GM12878 (cell line): ENCODE results near the gene FRYL. TPM values are rescaled to one million over a fixed set of nuclear protein-coding genes. Genes with fewer than 3 reads are reported as not detected.

Experiments
- ATAC-seq: fragments of 200-7000 bp; cut with Tn5 transposase; 3 replicates; pipeline ENCODE4 v1.9.1; 2020; ENCODE audit warnings: mild to moderate bottlenecking, moderate library complexity
- BruUV-seq: library from RNA; stranded (reverse); fragments of 400-500 nt; replicated peaks from 2 replicates; lab custom pipeline; 2021; lab: Mats Ljungman, UMichigan
- CTCF ChIA-PET: fragments of 300-600 bp; sonication (Branson Sonifier 250); formaldehyde crosslinking; extraction: SDS; loops from one replicate; lab custom pipeline; 2021; ENCODE audit warnings: inconsistent platforms; lab: Yijun Ruan, JAX
- POLR2A ChIA-PET: fragments of 350-600 bp; formaldehyde crosslinking; extraction: SDS; loops from one replicate; lab custom pipeline; 2021; ENCODE audit warnings: inconsistent platforms; lab: Charles Lee
- RAD21 ChIA-PET: fragments of 300-600 bp; sonication (Branson Sonifier 250); formaldehyde crosslinking; loops from one replicate; lab custom pipeline; 2023; ENCODE audit warnings: antibody characterized with exemption; ENCODE audit not compliant: unreplicated experiment; lab: Charles Lee
- SMC1A ChIA-PET: fragments of 300-600 bp; sonication (Branson Sonifier 250); formaldehyde crosslinking; loops from one replicate; lab custom pipeline; 2023; ENCODE audit not compliant: unreplicated experiment, uncharacterized antibody; lab: Charles Lee
- DNase-seq: peaks from one replicate; pipeline ENCODE4 v3.0.0-alpha.2; 2011; ENCODE audit warnings: low read depth, low spot score
- FAIRE-seq: peaks from 3 replicates; lab custom pipeline; 2011; peaks lifted over from hg19 to GRCh38; lab: Jason Lieb, UNC
- H2AFZ ChIP-seq: 2 replicates; pipeline ENCODE4 v1.6.0; 2011; ENCODE audit warnings: low read depth, low read length, control low read depth; ENCODE audit not compliant: control insufficient read depth
- H3K27ac ChIP-seq: 2 replicates; pipeline ENCODE4 v1.5.1; 2011; ENCODE audit warnings: control low read depth; ENCODE audit not compliant: control insufficient read depth, insufficient read depth
- H3K27me3 ChIP-seq, 2 experiments: replicated peaks in 1 of 2; 2 replicates each; pipeline versions ENCODE4 v1.6.0 to v1.6.1; 2011; ENCODE audit warnings: low read length in 1 of 2; ENCODE audit not compliant: control insufficient read depth in 2 of 2, insufficient read depth in 2 of 2
- H3K36me3 ChIP-seq, 2 experiments: 2 replicates each; pipeline ENCODE4 v1.5.1; 2011; ENCODE audit warnings: low read length in 1 of 2; ENCODE audit not compliant: control insufficient read depth in 2 of 2, insufficient read depth in 2 of 2
- H3K4me1 ChIP-seq: 2 replicates; pipeline ENCODE4 v1.6.1; 2011; ENCODE audit warnings: mild to moderate bottlenecking, low read length, moderate library complexity, mixed read lengths; ENCODE audit not compliant: control insufficient read depth, insufficient read depth
- H3K4me2 ChIP-seq: 2 replicates; pipeline ENCODE4 v1.6.0; 2011; ENCODE audit warnings: control low read depth; ENCODE audit not compliant: control insufficient read depth, insufficient read depth
- H3K4me3 ChIP-seq: fragments of 200-600 bp; sonication (generic); 2 replicates; pipeline ENCODE4 v1.5.1; 2016
- H3K79me2 ChIP-seq: 2 replicates; pipeline ENCODE4 v1.6.0; 2011; ENCODE audit warnings: low read length; ENCODE audit not compliant: control insufficient read depth, insufficient read depth
- H3K9ac ChIP-seq: 2 replicates; pipeline ENCODE4 v1.8.0; 2011; ENCODE audit warnings: low read length, control low read depth, mixed read lengths; ENCODE audit not compliant: control insufficient read depth, insufficient read depth
- H3K9me3 ChIP-seq: replicated peaks from 3 replicates; pipeline ENCODE4 v1.5.1; 2011; ENCODE audit warnings: mild to moderate bottlenecking, low read length; ENCODE audit not compliant: control insufficient read depth, insufficient read depth
- H4K20me1 ChIP-seq: 2 replicates; pipeline ENCODE4 v1.6.0; 2011; ENCODE audit not compliant: control insufficient read depth, insufficient read depth
- CHD4 ChIP-seq: fragments of 200-600 bp; sonication (generic); IDR thresholded peaks from 2 replicates; pipeline ENCODE4 v1.6.1; 2016; ENCODE audit warnings: mild to moderate bottlenecking
- CREB1 ChIP-seq: IDR thresholded peaks from 2 replicates; pipeline ENCODE4 v1.6.1; 2012; ENCODE audit warnings: low read depth, mild to moderate bottlenecking, inconsistent platforms
- HDGF ChIP-seq: fragments of 450-650 bp; IDR thresholded peaks from 2 replicates; pipeline ENCODE4 v1.6.1; 2016; ENCODE audit warnings: antibody characterized with exemption
- IKZF2 ChIP-seq, 2 experiments: fragments of 450-650 bp; IDR thresholded peaks; 2 replicates each; pipeline ENCODE4 v1.6.1; 2017; ENCODE audit warnings: mild to moderate bottlenecking in 2 of 2, moderate library complexity in 2 of 2
- PML ChIP-seq: IDR thresholded peaks from 2 replicates; pipeline ENCODE4 v1.6.1; 2012; ENCODE audit warnings: low read length, inconsistent platforms
- RELA ChIP-seq: fragments of 450-650 bp; IDR thresholded peaks from 2 replicates; pipeline ENCODE4 v1.8.0; 2014; ENCODE audit warnings: borderline replicate concordance; ENCODE audit not compliant: partially characterized antibody
- SREBF2 ChIP-seq: IDR thresholded peaks from 2 replicates; pipeline ENCODE4 v1.6.1; 2012; ENCODE audit warnings: mild to moderate bottlenecking, low read length
- TCF12 ChIP-seq: IDR thresholded peaks from 2 replicates; pipeline ENCODE4 v1.6.1; 2011; ENCODE audit warnings: low read depth, mild to moderate bottlenecking, low read length
- ZNF384 ChIP-seq: IDR thresholded peaks from 2 replicates; pipeline ENCODE4 v1.6.1; 2012; ENCODE audit warnings: low read depth, mild to moderate bottlenecking, low read length, improper control_type of control experiment, borderline replicate concordance
- WGBS: methylation state at CpG from one replicate; pipeline ENCODE4 v1.1.6; 2016; ENCODE audit warnings: low lambda C conversion rate; ENCODE audit not compliant: insufficient replicate concordance, insufficient coverage; ENCODE audit errors: missing lambda C conversion rate; 5-methylcytosine and 5-hydroxymethylcytosine counted together
- in situ Hi-C: fragments of 300-500 bp; cut with MboI; formaldehyde crosslinking; loops from 9 replicates; pipeline ENCODE4 v1.14.3; 2018; ENCODE audit warnings: mixed read lengths
- intact Hi-C: fragments of 100-400 bp; cut with micrococcal nuclease; formaldehyde crosslinking; loops from one replicate; pipeline ENCODE4 v1.14.2; 2022; ENCODE audit not compliant: unreplicated experiment
- polyA plus RNA-seq, 11 experiments: library from polyadenylated mRNA; depleted of rRNA in 4 of 11; unstranded in 6 of 11; stranded (reverse) in 5 of 11; fragments of >200 nt; fragmentation: Nextera tagmentation in 4 of 11; fragmentation: Illumina TruSeq in 1 of 11; extraction: Ambion mirVana in 4 of 11; extraction: Trizol in 1 of 11; gene quantifications; 1 replicate in 1 of 11; 2 replicates in 10 of 11; pipeline versions ENCODE4 v1.2.1 to v1.2.3, GENCODE V29; 2011 to 2016; ENCODE audit warnings: inconsistent platforms in 2 of 11, missing spikeins in 2 of 11, low read depth in 1 of 11
- total RNA-seq, 4 experiments: library from RNA; depleted of rRNA in 3 of 4; stranded (reverse); fragments of >200 nt in 3 of 4; fragmentation: Illumina TruSeq in 1 of 4; extraction: Trizol in 1 of 4; gene quantifications; 2 replicates each; pipeline versions ENCODE4 v1.2.1 to v1.2.3, GENCODE V29; 2013 to 2021
- TF ChIP-seq, protein P1 (sequence below): fragments of 450-650 bp; formaldehyde crosslinking; IDR thresholded peaks from 2 replicates; pipeline ENCODE4 v1.5.0; 2022; ENCODE audit warnings: mild to moderate bottlenecking, missing genetic modification characterization
- TF ChIP-seq, protein P2 (sequence below): IDR thresholded peaks from 2 replicates; pipeline ENCODE4 v1.6.1; 2011; ENCODE audit warnings: mild to moderate bottlenecking, low read depth, low read length, moderate library complexity; ENCODE audit not compliant: insufficient replicate concordance
- TF ChIP-seq, protein P3 (sequence below): IDR thresholded peaks from 2 replicates; pipeline ENCODE4 v1.6.1; 2011; ENCODE audit warnings: low read depth, low read length, improper control_type of control experiment, borderline replicate concordance
- TF ChIP-seq, protein P4 (sequence below): IDR thresholded peaks from 2 replicates; pipeline ENCODE4 v1.6.1; 2012; ENCODE audit warnings: mild to moderate bottlenecking, low read depth, low read length

The FRYL gene
- total and polyA plus RNA-seq, 10 of the 15 experiments (the other 5 are each of a cell fraction or from before 2014, with no cell fraction given): 10.3 to 50.6 (median 28.7) TPM

DNA sequence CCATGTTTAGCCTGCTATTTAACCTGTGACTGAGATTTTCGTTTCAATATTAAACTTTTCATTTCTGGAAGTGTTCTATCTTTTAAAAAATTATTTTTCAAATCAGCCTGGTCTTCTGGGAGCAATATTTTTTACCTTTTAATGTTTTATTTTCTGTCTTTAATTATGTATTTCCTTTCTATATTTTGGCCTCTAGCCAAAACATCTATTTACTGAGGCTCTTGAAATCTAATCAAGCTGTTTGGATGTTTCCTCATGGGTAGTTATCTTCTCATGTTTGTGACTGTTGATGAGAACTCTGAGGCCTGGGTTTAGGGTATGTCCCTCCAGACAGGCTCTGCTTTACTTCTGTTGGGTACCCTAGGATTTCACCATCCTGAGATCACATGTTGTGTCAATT, 307.3 kb downstream of the FRYL start:
- H3K4me3 ChIP-seq: no peak overlapping the region
- BruUV-seq: no TSS peak
- SMC1A ChIA-PET: no interaction called here
- in situ Hi-C loops (no loop called here), intact Hi-C loops (no loop called here)
- no peaks in the 10 kb centered on the region for H3K27me3 ChIP-seq
- POLR2A ChIA-PET: no interaction called here
- H2AFZ ChIP-seq: no peak overlapping the region
- H3K4me1 ChIP-seq: no peaks in the 10 kb centered on the region
- no peaks in the 10 kb centered on the region for H3K79me2 ChIP-seq
- DNase-seq (no peak), ATAC-seq (no peak), FAIRE-seq (no peak)
- RAD21 ChIA-PET: no interaction called here
- H3K27ac ChIP-seq: no peak overlapping the region
- H4K20me1 ChIP-seq: no peaks in the 10 kb centered on the region
- CTCF ChIA-PET: no interaction called here
- H3K4me2 ChIP-seq: no peak overlapping the region
- H3K9me3 ChIP-seq: no peaks in the 10 kb centered on the region
- H3K36me3 ChIP-seq: no peaks in the 10 kb centered on the region
- H3K9ac ChIP-seq: no peak overlapping the region
- 12% methylated on average over 1 of the region's 1 CpG for WGBS
- TF ChIP-seq TCF12 (no peak), CREB1 (no peak), PML (no peak), ZNF384 (no peak), SREBF2 (no peak), HDGF (no peak), CHD4 (no peak), RELA (no peak), IKZF2 (IDR thresholded peaks at IDR 0.05) (no peak)
- TF ChIP-seq, protein P1, sequence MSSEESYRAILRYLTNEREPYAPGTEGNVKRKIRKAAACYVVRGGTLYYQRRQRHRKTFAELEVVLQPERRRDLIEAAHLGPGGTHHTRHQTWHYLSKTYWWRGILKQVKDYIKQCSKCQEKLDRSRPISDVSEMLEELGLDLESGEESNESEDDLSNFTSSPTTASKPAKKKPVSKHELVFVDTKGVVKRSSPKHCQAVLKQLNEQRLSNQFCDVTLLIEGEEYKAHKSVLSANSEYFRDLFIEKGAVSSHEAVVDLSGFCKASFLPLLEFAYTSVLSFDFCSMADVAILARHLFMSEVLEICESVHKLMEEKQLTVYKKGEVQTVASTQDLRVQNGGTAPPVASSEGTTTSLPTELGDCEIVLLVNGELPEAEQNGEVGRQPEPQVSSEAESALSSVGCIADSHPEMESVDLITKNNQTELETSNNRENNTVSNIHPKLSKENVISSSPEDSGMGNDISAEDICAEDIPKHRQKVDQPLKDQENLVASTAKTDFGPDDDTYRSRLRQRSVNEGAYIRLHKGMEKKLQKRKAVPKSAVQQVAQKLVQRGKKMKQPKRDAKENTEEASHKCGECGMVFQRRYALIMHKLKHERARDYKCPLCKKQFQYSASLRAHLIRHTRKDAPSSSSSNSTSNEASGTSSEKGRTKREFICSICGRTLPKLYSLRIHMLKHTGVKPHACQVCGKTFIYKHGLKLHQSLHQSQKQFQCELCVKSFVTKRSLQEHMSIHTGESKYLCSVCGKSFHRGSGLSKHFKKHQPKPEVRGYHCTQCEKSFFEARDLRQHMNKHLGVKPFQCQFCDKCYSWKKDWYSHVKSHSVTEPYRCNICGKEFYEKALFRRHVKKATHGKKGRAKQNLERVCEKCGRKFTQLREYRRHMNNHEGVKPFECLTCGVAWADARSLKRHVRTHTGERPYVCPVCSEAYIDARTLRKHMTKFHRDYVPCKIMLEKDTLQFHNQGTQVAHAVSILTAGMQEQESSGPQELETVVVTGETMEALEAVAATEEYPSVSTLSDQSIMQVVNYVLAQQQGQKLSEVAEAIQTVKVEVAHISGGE (CRISPR knock-in tag): no peak
- TF ChIP-seq, protein P2, sequence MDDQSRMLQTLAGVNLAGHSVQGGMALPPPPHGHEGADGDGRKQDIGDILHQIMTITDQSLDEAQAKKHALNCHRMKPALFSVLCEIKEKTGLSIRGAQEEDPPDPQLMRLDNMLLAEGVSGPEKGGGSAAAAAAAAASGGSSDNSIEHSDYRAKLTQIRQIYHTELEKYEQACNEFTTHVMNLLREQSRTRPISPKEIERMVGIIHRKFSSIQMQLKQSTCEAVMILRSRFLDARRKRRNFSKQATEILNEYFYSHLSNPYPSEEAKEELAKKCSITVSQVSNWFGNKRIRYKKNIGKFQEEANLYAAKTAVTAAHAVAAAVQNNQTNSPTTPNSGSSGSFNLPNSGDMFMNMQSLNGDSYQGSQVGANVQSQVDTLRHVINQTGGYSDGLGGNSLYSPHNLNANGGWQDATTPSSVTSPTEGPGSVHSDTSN: no peak
- TF ChIP-seq, protein P3, sequence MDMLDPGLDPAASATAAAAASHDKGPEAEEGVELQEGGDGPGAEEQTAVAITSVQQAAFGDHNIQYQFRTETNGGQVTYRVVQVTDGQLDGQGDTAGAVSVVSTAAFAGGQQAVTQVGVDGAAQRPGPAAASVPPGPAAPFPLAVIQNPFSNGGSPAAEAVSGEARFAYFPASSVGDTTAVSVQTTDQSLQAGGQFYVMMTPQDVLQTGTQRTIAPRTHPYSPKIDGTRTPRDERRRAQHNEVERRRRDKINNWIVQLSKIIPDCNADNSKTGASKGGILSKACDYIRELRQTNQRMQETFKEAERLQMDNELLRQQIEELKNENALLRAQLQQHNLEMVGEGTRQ: no peak
- TF ChIP-seq, protein P4, sequence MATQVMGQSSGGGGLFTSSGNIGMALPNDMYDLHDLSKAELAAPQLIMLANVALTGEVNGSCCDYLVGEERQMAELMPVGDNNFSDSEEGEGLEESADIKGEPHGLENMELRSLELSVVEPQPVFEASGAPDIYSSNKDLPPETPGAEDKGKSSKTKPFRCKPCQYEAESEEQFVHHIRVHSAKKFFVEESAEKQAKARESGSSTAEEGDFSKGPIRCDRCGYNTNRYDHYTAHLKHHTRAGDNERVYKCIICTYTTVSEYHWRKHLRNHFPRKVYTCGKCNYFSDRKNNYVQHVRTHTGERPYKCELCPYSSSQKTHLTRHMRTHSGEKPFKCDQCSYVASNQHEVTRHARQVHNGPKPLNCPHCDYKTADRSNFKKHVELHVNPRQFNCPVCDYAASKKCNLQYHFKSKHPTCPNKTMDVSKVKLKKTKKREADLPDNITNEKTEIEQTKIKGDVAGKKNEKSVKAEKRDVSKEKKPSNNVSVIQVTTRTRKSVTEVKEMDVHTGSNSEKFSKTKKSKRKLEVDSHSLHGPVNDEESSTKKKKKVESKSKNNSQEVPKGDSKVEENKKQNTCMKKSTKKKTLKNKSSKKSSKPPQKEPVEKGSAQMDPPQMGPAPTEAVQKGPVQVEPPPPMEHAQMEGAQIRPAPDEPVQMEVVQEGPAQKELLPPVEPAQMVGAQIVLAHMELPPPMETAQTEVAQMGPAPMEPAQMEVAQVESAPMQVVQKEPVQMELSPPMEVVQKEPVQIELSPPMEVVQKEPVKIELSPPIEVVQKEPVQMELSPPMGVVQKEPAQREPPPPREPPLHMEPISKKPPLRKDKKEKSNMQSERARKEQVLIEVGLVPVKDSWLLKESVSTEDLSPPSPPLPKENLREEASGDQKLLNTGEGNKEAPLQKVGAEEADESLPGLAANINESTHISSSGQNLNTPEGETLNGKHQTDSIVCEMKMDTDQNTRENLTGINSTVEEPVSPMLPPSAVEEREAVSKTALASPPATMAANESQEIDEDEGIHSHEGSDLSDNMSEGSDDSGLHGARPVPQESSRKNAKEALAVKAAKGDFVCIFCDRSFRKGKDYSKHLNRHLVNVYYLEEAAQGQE: no peak
